NCI-H82 treated with DMSO at 0.1 percent for 48 hours (cell line): ENCODE measurements around the gene SLC15A5.
A peak's percentile ranks its signal among the peaks of the same experiment; 100 is the strongest.

Source experiments
- DNase-seq: peaks from one replicate; lab custom pipeline; 2025; ENCODE audit not compliant: unreplicated experiment; lab: John Stamatoyannopoulos, UW

Gene SLC15A5, protein sequence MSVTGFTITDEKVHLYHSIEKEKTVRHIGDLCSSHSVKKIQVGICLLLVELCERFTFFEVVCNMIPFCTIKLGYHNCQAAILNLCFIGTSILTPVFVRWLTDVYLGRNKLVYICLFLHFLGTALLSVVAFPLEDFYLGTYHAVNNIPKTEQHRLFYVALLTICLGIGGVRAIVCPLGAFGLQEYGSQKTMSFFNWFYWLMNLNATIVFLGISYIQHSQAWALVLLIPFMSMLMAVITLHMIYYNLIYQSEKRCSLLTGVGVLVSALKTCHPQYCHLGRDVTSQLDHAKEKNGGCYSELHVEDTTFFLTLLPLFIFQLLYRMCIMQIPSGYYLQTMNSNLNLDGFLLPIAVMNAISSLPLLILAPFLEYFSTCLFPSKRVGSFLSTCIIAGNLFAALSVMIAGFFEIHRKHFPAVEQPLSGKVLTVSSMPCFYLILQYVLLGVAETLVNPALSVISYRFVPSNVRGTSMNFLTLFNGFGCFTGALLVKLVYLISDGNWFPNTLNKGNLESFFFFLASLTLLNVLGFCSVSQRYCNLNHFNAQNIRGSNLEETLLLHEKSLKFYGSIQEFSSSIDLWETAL

DNA sequence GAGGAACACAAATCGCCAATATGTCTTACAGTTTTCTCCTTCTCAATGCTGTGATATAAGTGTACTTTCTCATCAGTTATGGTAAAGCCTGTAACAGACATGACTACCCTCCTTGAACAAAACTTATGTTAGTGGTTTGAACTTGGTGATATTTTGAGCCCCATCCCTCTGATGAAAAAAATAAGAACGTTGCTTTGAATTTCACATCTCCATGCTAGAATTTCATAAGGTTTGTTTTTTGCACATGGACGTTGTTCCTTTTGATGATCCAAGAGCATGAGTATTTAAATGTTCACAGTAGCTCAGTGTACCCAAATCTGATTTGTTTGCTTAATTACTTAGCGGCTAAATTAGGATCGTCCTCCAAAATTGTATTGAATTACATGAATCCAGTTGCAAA lies at the start of gene SLC15A5:
SLC15A5 (minus strand) TSS at position 101 of the 400 bp plus-strand sequence; CDS start at position 101, 0 bp downstream.
- DNase-seq = no peak

DNA sequence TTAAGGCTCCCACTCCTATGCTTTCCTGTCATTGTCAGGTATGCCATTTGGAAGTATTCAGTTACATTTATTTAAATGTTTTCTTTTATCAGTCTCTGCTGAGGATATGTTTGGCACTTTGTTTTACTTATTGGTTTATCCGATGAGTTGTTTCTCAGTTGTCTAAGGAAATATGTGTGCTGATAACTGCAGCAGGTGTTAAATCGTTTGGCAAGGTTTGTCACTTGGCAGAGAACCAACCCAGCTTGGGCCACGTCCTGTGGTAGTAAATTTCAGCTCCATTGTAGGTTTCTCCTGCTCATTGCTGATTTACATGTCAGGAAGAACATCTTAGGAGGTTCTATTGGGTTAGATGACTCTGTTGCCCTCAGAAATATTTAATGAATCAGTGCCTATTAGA lies 47.9 kb upstream of the SLC15A5 start:
- DNase-seq = no peak

GRCh38 chr12:16324772-16325171 lies 47.3 kb upstream of the SLC15A5 start:
- no peak for DNase-seq

- DNase-seq = no peak
Measured at GRCh38 chr12:16324272-16324671, 46.8 kb upstream of the SLC15A5 start.

DNA sequence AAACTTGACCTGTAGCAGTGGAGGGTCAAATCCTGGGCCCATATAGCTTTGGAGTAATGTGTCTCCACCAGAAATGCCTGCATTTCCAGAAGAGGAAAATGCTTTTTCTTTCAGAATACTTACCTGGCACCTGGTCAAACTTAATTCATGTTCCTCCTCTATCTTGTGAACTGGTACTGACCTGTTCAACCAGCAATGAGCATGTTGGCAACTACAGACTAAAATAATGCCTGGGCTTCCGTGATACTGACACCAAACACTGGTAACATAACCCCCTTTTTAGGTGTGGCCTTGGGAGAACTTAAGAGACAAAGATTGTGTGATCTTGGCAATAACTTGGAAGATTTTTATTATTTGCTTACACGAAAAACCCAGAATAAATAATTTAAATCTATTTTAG lies 46.2 kb upstream of the SLC15A5 start:
- no peak for DNase-seq

- no peak for DNase-seq
Measured at GRCh38 chr12:16323010-16323409, 45.5 kb upstream of the SLC15A5 start.

- no peak for DNase-seq
Measured at GRCh38 chr12:16310934-16311333, 33.4 kb upstream of the SLC15A5 start.

DNA sequence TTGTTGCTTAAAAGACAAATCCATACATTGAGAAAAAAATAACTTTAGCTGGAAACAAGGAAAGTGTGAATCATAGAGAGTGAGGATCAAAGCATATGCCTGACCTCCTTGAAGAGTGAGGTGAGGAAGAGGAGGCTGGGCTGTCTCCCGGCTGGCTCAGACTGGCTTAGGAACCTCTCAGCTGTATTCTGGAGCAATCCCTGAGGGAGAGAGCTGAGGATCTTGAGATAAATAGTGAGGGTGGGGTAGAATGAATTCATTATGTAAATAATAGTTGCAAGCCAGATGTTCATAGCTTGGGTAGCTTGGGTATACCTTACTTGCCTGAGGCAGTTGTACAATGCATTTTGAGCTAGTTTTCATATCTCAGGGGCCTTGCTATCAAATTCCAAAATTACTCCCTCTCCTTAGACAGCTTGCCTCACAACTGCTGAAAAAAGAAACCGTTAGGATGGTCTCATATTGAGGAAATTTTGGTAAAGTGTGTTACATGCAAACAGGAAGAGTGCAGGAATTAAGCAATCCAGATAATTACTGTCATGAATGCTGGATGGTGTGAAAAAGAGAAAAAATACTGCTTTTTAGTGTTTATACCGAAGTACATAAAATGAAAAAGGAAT lies 30.5 kb upstream of the SLC15A5 start:
- DNase-seq = peak; percentile 15

DNA sequence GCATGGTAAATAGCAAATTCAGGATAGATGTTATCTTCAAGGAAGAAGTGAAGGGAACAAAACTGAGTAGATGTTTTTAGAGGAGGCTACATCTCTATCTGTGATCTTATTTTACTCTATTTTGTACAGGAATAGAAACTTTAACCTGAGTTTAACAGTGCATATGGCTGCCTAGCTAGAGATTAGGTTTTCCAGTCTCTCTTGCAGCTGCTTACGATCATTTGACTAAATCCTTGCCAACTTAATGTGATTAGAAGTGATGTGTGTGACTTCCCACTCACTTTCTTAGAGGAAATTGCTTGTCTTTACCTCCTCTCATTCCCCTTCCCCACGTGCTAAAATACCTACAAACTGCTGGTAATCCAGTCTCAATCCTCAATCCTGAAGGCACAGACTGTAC lies 26.5 kb upstream of the SLC15A5 start:
- peak; percentile 92 for DNase-seq

- no peak for DNase-seq
Measured at GRCh38 chr12:16300736-16301135, 23.3 kb upstream of the SLC15A5 start.

DNA sequence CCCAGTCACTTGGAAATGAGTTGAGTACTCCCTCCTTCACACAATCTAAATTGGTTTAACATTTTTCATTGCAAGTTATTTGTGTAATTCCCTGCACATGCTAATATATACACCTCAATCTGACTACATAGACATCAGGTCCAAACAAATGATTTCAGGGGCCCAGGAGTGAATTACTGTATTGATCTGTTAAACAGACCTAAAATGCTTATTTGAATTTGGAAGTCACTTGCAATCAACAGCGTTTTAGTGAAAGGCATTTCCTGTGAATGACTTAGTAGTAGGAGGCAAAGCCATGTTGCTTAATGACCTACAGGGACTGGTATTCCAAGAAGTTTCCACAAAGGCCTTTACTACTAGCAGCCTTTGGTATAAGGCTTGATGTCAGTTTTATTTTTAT lies 22.6 kb upstream of the SLC15A5 start:
- DNase-seq = no peak

GRCh38 chr12:16299403-16299802 lies 21.9 kb upstream of the SLC15A5 start:
- DNase-seq = no peak

GRCh38 chr12:16297521-16297920 lies 20.0 kb upstream of the SLC15A5 start:
- no peak for DNase-seq

GRCh38 chr12:16294376-16294956 lies 17.0 kb upstream of the SLC15A5 start:
- no peak for DNase-seq

- no peak for DNase-seq
Measured at GRCh38 chr12:16291032-16291431, 13.5 kb upstream of the SLC15A5 start.

- no peak for DNase-seq
Measured at GRCh38 chr12:16285586-16285985, 8.1 kb upstream of the SLC15A5 start.

- DNase-seq = no peak
Measured at GRCh38 chr12:16282978-16283377, 5.5 kb upstream of the SLC15A5 start.

DNA sequence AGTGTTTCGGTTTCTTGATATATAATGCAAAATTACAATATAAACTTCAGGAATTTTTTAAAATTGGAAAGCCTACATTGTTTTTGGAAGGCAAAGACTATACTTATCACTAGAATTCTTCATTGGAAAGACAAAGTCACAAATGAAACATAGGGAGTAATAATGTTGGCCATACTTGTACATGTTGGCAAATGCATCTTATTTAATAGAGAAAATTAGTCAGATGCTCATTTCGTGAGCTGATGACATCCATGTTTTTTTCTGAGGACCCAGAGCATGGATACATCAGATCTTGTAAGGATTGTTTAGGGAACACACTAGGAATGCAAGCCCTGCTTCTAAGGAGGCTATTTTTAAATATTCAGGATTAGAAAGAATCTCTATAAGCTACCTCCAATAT lies 4.6 kb upstream of the SLC15A5 start:
- DNase-seq = no peak

- no peak for DNase-seq
Measured at GRCh38 chr12:16281157-16281556, 3.7 kb upstream of the SLC15A5 start.

DNA sequence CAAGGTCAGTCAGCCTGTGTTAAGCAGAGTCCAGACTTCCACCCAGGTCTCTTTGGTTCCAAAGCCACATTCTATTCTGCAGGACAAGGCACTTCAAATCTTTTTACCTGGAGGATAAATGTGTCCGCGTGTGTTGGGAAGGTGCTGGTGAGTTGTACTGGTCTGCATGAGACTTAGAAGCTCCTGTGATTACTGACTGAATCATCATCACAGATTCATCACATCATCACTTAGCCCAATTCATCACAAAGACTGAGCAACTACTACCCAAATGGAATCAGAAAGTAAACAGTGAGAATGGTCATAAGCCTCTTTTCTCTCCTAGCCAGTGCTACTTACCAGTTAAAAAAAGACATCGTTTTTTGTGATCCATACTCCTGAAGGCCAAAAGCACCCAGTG lies 5.3 kb downstream of the SLC15A5 start:
- DNase-seq = no peak

- no peak for DNase-seq
Measured at GRCh38 chr12:16271062-16271461, 6.4 kb downstream of the SLC15A5 start.

DNA sequence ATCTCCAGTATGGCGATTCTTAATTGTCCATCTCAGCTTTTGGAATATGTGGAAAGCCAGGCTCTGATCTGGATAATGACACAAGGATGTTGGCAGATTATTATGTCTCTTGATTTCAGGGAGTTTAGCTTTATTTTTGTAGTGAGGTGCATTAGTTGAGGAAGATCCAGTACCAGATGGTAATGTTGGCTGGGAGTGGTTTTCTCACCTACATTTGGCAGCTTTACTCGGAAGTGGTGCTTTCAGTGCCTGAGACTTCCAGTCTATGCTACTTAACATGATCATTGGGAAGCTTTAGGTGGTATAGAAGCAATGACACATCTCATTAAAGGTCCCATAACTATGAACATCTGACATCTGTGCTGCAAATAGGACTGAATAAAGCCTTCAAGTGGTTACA lies 7.5 kb downstream of the SLC15A5 start:
- no peak for DNase-seq
